ENCODE measurements around the gene UBE2A.

DNA sequence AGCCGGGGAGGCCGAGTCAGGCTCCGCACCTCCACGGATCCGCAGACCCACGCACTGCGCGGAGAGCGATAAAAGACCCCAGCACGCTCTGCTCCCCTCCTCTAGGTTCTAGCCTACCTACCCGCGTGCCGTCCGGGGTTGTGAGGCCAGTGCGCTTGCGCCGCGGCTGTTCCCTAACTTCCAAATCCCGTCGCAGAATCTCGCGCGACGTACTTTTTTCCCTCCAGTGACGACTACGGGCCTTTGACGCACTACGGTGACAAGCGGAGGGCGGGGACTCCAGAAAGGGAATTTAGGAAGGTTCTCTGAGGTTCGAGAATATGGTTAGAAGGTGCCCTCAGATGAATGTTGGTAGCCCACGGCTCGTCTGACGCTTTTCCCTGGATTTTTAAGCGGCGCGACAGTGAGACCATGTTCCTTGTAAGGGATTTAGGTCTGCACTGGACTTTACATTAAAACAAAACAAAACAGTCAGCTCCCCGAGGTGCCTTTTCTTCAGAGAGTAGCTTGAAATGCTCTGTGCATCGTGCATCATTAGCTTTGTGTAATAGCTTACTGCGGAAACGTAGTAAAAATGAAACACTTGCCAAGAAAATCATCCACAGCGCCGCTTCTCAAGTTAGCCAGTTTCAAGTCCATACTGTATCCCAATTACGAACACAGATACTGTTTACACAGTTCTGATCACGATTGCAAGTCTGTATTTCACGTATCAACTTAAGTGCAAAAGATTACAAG lies 32.1 kb downstream of the UBE2A start, which contains the start of gene NKRF:
- TF ChIP-seq EZH2 (IDR thresholded peaks at IDR 0.05; ENCODE audit: borderline replicate concordance, low read length): no peak
- TF ChIP-seq, protein P1, sequence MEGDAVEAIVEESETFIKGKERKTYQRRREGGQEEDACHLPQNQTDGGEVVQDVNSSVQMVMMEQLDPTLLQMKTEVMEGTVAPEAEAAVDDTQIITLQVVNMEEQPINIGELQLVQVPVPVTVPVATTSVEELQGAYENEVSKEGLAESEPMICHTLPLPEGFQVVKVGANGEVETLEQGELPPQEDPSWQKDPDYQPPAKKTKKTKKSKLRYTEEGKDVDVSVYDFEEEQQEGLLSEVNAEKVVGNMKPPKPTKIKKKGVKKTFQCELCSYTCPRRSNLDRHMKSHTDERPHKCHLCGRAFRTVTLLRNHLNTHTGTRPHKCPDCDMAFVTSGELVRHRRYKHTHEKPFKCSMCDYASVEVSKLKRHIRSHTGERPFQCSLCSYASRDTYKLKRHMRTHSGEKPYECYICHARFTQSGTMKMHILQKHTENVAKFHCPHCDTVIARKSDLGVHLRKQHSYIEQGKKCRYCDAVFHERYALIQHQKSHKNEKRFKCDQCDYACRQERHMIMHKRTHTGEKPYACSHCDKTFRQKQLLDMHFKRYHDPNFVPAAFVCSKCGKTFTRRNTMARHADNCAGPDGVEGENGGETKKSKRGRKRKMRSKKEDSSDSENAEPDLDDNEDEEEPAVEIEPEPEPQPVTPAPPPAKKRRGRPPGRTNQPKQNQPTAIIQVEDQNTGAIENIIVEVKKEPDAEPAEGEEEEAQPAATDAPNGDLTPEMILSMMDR (IDR thresholded peaks at IDR 0.05; ENCODE audit: low read length): no peak

Data from OCI-LY1 (cell line).